NK-92 (cell line): ENCODE measurements around the gene NDUFA7.
"Not testable (repeated sequence)": the region's sequence is repeated elsewhere in the genome, so short reads cannot be mapped to it uniquely, and the experiment has no call there.

Experiments
- DNase-seq: peaks from one replicate; lab custom pipeline; 2025; ENCODE audit not compliant: unreplicated experiment; lab: John Stamatoyannopoulos, UW

The NDUFA7 gene

DNA sequence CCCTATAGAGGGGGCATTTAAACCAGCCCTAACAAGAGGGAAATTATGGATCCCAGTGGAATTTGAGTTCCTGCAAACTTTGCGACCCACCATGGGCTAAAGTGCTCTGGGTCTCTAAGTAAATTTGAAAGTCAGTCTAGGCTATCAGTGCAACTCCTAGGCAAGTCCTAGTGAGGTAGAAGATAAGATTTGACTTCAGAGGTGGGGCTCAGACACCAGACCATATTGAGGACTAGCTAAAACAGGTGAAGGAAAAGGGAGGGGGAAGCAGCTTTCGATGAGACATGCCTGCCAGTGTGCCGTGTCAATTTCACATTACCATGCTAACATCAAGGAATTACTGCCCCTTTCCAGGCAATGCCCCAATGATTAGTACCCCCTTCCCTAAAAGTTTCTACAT lies 51.5 kb downstream of the NDUFA7 start:
- no peak for DNase-seq

- no peak for DNase-seq
Observed at GRCh38 chr19:8265872-8266271, 55.3 kb downstream of the NDUFA7 start.

DNA sequence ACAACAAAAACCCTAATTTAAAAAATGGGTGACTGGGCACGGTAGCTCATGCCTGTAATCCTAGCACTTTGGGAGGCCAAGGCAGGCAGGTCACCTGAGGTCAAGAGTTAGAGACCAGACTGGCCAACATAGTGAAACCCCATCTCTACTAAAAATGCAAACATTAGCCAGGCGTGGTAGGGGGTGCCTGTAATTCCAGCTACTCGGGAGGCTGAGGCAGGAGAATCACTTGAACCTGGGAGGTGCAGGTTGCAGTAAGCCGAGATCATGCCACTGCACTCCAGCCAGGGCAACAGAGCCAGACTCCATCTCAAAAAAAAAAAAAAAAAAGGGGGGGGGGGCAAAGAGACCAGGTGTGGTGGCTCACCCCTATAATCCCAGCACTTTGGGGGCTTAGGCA lies 56.9 kb downstream of the NDUFA7 start:
- not testable (repeated sequence) for DNase-seq

DNA sequence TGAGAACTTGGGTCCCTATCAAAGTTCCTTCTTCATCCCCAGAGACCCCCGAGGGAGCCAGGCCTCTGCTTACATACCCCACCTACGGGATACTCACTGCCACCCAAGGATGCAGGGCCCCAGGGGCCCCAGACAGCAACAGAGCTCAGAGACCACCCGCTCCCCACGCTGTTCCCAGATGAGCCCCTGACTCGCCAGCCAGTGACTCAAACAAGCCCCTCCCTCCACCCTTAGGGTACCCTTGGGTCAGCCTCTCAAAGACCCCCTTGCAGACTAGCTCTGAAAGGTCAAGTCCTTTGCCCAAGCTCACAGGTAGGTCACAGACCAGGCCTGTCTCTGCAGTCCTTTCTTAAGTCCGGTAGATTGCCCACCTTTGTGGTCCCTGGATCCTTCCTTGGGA lies 58.7 kb downstream of the NDUFA7 start:
- DNase-seq = no peak

- DNase-seq = no peak
Observed at GRCh38 chr19:8261881-8262280, 59.3 kb downstream of the NDUFA7 start.

GRCh38 chr19:8261347-8261746 lies 59.8 kb downstream of the NDUFA7 start:
- no peak for DNase-seq
